Adipose tissue (tissue), 3 donors: ENCODE results near the gene LRRC75A. TPM values are rescaled to one million over a fixed set of nuclear protein-coding genes. Genes with fewer than 3 reads are reported as not detected.
"Not testable (repeated sequence)": the region's sequence is repeated elsewhere in the genome, so short reads cannot be mapped to it uniquely, and the experiment has no call there.

Experiments used
- H3K27ac ChIP-seq: one replicate; pipeline ENCODE4 v1.5.1; 2013; ENCODE audit warnings: low read depth, low read length
- WGBS, 3 donors: extraction: QIAGEN DNeasy Blood & Tissue Kit; methylation state at CpG; one replicate each; pipeline ENCODE4 v1.1.7; 2013; 5-methylcytosine and 5-hydroxymethylcytosine counted together
- polyA plus RNA-seq, 3 donors: library from polyadenylated mRNA; stranded (reverse); fragments of 200-250 nt; gene quantifications; one replicate each; pipeline ENCODE4 v1.2.3, GENCODE V29; 2013
- donor health status: healthy with polysubstance abuse.
- donor health status: Bipolar disorder and iron deficiency.
- donor health status: healthy.

The LRRC75A gene
- polyA plus RNA-seq, 3 donors: 0.86 to 1.9 (median 1.3) TPM

GRCh38 chr17:16442594-16443510 is 49.1 kb downstream of the LRRC75A start:
- 68 to 79% (median 71%) methylated on average over 7 of the region's 7 CpGs for WGBS, 3 donors
- H3K27ac ChIP-seq: no peak overlapping the region

DNA sequence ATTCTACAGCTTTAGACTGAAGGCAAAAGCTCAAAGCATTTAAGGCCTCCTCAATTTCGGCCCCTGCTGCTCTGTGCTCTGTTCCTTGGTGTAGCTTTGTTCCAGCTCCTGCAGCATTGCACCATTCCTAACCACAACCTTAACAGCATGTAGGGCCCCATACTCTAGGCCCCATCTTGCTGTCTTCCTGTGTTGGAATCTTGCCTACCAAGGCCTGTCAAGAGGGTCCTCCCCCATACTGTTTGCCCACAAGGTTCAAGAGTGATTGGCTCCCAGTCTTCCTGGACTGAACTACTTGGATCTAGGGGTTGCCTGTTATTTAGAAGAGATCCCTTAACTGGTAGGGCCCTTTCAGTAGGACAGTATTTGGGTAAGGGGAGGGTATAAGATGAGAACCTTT is 49.9 kb downstream of the LRRC75A start:
- no peak overlapping the region for H3K27ac ChIP-seq
- WGBS, 3 donors: 56 to 79% (median 63%) methylated on average over 1 of the region's 1 CpG

DNA sequence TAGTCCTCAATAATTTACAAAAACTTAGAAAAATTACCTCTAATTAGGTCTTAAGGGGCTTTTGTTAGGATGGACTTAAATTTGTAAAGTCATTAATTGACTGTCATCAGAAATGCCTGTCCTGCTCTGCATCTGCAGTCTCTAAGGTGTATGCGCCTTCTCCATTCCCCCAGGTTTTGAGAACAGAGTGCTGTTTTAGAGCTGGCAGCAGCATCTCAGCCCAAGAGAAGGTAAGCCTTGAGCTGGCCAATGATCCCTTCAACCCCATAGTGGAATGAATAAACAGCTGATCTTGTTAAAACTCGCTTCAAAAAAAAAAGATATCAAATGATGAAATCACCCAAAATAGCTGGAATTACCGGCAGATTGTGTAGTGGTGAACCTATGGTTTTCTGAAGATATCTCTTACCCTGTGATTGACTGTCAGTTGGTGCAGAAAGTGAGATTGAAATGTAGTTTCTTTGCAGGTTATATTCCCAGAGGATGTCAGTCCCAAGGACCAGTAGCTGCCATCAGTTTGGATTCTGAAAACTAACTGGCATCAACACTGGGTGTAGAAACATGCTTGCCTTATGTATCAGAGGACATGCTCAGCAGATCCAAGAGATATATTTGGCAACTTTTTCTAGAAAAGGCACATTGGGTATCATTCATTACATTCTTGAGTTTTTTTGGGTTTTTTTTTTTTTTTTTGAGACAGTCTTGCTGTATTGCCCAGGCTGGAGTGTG is 50.9 kb downstream of the LRRC75A start:
- no peak overlapping the region for H3K27ac ChIP-seq
- 55 to 72% (median 71%) methylated on average over 3 of the region's 3 CpGs for WGBS, 3 donors

- H3K27ac ChIP-seq: not testable (repeated sequence)
- whole genome bisulfite sequencing, 3 donors: 54 to 67% (median 62%) methylated on average over 5 of the region's 5 CpGs
These were observed 51.6 kb downstream of the LRRC75A start for GRCh38 chr17:16440354-16440753.

DNA sequence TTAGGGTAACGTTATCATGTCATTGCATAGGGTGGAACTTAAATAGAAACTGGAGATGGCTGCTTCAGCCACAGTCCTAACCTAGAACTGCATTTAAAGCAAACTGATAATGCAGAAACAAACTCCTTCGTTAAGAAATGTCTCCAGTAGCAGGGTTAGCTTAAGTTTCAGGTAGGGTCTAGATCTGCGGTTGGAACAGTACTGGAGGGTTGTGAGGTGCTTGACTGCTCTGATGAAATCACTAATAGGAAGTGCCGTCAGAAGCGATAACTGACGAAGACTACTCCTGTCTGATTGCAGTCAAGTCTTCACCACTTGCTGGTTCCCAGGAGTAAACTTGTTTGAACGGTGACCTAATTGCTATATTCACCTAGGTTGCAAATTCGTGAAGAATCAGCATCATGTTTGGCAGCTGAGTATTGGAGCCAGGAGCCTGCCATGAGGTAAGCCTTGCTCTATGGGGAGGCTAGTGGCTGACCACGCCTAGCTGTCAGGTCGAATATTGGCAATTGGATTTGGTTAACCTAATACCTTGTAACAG is 52.1 kb downstream of the LRRC75A start:
- no peak overlapping the region for H3K27ac ChIP-seq
- 5 to 9% (median 8%) methylated on average over 10 of the region's 10 CpGs for WGBS, 3 donors

- WGBS, 3 donors: 0 to 1% (median 0%) methylated on average over 25 of the region's 25 CpGs
These were observed 52.6 kb downstream of the LRRC75A start for GRCh38 chr17:16439303-16439791.

DNA sequence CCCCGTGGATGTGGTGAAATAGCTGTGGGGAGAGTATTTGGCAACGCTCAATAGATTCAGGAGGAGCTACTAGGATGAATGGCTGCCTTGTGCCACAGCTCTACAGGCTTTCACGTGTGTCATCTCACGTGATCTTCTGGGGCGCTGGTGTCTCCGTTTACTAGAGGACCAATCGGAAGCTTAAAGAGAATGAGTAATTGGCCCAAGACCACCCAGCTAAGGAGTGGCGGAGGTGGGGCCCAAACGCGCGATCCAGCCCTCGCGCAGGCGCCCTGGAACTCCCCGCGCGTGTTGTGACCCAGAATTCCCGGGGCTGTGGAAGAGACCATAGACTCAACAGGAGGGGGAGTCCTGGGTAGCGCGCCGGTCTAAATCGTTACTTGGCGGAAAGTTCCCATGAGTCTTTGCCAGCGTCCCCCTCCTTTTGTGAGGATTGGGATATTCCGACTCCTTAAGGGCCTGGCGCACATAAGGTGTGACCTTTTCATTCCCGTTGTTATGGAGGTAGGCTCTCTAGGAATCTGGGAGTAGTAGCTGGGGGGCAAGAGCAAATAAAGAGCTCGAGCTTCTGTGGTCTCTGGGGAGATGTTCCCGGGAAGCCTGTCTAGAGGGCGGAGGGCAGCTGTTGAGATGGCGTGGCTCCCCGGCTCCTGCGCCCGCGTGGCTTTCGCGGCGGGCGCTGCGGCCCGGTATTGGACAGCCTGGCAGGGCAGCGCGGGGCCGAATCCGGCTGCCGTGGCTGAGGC is 53.3 kb downstream of the LRRC75A start:
- no peak overlapping the region for H3K27ac ChIP-seq
- 0 to 1% (median 0%) methylated on average over 46 of the region's 46 CpGs for WGBS, 3 donors

More at GRCh38 chr17:16439303-16439791, 52.6 kb downstream of the LRRC75A start:
- no peak overlapping the region for H3K27ac ChIP-seq

DNA sequence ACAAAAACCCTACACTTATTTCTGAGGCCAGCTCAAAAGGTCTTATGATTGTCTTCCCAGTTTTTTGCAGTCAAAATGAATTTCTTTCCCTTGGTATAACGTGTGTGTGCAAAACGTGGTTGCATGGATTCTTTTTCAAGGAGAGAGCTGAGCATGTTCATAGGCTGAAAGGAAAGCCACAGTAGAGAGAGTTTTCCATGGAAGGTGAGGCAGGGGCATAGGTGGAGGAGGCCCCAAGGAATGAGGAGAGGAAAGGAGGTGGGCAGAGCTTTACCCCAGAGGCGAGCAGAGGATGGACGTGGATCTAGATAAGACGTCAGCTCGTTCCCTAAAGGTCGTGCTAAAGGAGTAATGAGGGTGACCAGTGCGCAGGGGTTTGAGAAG is 53.8 kb downstream of the LRRC75A start:
- no peak overlapping the region for H3K27ac ChIP-seq
- WGBS, 3 donors: 13 to 22% (median 16%) methylated on average over 8 of the region's 8 CpGs

DNA sequence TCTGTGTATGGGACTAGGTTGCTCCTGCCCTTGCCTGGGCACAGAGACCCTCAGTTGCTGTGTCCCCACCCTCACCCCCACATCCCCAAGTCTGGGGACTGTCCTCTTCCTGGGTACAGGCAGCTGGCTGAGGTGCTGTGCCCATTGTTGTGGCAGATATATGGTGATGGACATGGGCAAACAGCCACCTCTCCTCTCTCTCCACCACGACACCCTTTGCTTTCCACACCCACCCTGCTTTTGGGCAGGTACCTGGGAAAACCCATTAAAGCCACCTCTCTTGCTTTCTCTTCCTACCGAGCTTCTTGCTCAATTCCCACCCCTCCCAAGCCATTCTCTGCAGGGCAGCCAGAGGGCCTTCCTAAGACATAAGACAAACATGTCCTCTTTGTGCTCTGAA is 54.9 kb downstream of the LRRC75A start:
- no peak overlapping the region for H3K27ac ChIP-seq
- WGBS, 3 donors: 51 to 63% (median 63%) methylated on average over 2 of the region's 2 CpGs

- 65 to 70% (median 69%) methylated on average over 14 of the region's 14 CpGs for WGBS, 3 donors
- H3K27ac ChIP-seq: no peak overlapping the region
These were observed 55.8 kb downstream of the LRRC75A start for GRCh38 chr17:16435925-16436886.

GRCh38 chr17:16434662-16435061 is 57.3 kb downstream of the LRRC75A start:
- 66 to 67% (median 67%) methylated on average over 8 of the region's 8 CpGs for WGBS, 3 donors

DNA sequence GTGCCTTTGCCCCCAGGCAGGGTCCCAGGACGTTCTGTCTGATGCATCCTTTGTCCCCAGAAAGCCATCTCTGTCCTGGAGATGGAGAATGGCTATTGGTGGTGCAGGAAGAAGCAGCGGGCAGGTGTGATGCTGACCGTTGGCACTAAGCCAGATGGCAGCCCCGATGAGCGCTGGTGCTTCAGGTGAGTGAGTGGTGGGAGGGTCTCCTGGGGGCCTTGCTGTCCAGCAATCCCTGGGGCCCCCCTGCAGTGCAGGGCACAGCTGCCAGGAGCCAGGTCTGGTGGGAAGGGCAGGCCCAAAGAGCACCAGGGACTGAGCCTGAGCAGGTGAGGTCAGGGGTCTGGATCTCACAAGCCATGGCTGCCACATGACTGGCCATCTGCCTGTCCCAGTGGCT is 58.5 kb downstream of the LRRC75A start:
- H3K27ac ChIP-seq: no peak overlapping the region
- 71 to 76% (median 76%) methylated on average over 5 of the region's 5 CpGs for WGBS, 3 donors

More at GRCh38 chr17:16434662-16435061, 57.3 kb downstream of the LRRC75A start:
- H3K27ac ChIP-seq: no peak overlapping the region

DNA sequence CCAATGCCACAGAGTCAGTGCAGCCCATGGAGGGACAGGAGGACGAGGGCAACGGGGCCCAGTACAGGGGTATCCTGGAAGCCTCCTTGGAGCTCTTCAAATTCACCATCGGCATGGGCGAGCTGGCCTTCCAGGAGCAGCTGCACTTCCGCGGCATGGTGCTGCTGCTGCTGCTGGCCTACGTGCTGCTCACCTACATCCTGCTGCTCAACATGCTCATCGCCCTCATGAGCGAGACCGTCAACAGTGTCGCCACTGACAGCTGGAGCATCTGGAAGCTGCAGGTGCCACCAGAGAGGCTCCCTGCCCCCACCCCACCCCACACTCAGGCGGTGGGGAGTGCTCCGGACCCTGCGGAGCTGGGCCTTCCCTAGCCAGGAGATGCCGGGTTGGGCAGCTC is 60.0 kb downstream of the LRRC75A start:
- H3K27ac ChIP-seq: no peak overlapping the region
- 92 to 93% (median 93%) methylated on average over 15 of the region's 15 CpGs for WGBS, 3 donors

GRCh38 chr17:16430650-16431049 is 61.3 kb downstream of the LRRC75A start:
- H3K27ac ChIP-seq: no peak overlapping the region
- 66 to 88% (median 74%) methylated on average over 6 of the region's 6 CpGs for WGBS, 3 donors

GRCh38 chr17:16429083-16429482 is 62.9 kb downstream of the LRRC75A start:
- 95% methylated on average over 9 of the region's 9 CpGs for WGBS, 3 donors

DNA sequence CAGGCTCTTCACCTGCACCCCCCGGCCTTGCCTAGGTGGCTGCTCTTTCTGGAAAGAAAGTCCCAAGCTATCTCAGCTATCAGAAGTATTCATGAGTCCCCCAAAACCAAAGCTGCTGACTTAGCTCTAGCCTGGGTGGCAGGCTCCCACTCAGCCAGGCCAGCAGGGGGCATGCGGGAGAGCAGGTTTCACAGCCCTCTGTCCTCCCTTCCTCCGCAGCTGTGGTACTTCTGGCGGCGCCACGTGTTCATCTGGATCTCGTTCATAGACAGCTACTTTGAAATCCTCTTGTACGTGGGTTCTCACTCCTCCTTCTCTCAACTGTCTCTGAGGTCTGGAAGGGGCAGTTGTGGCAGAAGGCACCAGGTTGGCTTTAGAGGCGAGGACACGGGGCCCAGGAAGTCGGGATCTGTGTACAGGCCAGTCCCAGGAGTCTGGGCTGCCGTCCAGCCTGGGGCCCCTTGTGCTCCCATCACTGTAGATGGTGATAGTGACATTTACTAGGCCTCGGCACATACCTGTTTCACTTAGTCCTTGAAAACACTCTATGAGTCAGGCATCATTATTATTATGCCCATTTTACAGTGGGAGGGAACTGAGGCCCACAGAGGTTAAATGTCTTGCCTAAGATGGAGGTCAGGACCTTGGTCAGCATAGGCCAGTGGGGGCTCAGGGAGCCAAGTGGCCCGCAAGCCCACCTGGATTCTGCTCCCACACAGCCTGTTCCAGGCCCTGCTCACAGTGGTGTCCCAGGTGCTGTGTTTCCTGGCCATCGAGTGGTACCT is 63.7 kb downstream of the LRRC75A start:
- no peak overlapping the region for H3K27ac ChIP-seq
- WGBS, 3 donors: 58 to 79% (median 77%) methylated on average over 15 of the region's 15 CpGs

More at GRCh38 chr17:16429083-16429482, 62.9 kb downstream of the LRRC75A start:
- H3K27ac ChIP-seq: no peak overlapping the region

GRCh38 chr17:16427020-16427419 is 65.0 kb downstream of the LRRC75A start:
- no peak overlapping the region for H3K27ac ChIP-seq
- 90 to 98% (median 91%) methylated on average over 3 of the region's 3 CpGs for WGBS, 3 donors
